Gastroesophageal sphincter (tissue), 3 donors: ENCODE data around the gene OBSL1.

Experiments
- POLR2A ChIP-seq, 2 donors: fragments of 450-650 bp; IDR thresholded peaks; one replicate each; pipeline ENCODE4 v1.6.1; 2017; ENCODE audit warnings: antibody characterized with exemption in 2 of 2, mild to moderate bottlenecking in 2 of 2, moderate library complexity in 1 of 2
- POLR2AphosphoS5 ChIP-seq: sonication (generic); formaldehyde crosslinking; IDR thresholded peaks from one replicate; pipeline ENCODE4 v1.6.1; 2017; ENCODE audit warnings: antibody characterized with exemption
- TF ChIP-seq, protein P1 (sequence below), 4 experiments: fragments of 200-600 bp in 2 of 4; fragments of 450-650 bp in 2 of 4; sonication (generic) in 1 of 4; IDR thresholded peaks; one replicate each; pipeline ENCODE4 v1.5.1; 2017 to 2019; ENCODE audit warnings: antibody characterized with exemption in 4 of 4, mild to moderate bottlenecking in 2 of 4, moderate library complexity in 2 of 4

DNA sequence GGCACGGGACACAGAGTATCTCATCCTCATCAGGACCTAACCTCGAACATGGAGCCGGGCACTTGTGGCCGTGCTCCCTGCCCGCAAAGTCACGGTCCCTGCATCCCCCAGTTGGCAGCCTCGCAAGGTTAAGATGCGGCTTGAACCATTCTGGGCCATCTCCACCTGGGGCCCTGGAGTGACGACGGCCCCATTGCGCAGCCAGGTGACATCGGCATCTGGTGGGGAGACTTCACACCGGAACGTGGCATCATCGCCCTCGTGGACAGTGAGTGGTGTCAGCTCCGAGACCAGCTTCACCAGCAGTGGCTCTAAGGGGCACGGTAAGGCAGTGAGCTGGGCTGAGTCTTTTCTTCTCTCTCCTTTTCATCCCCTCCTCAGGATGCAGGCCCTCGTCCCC is 14.9 kb downstream of the OBSL1 start:
- TF ChIP-seq, protein P1, sequence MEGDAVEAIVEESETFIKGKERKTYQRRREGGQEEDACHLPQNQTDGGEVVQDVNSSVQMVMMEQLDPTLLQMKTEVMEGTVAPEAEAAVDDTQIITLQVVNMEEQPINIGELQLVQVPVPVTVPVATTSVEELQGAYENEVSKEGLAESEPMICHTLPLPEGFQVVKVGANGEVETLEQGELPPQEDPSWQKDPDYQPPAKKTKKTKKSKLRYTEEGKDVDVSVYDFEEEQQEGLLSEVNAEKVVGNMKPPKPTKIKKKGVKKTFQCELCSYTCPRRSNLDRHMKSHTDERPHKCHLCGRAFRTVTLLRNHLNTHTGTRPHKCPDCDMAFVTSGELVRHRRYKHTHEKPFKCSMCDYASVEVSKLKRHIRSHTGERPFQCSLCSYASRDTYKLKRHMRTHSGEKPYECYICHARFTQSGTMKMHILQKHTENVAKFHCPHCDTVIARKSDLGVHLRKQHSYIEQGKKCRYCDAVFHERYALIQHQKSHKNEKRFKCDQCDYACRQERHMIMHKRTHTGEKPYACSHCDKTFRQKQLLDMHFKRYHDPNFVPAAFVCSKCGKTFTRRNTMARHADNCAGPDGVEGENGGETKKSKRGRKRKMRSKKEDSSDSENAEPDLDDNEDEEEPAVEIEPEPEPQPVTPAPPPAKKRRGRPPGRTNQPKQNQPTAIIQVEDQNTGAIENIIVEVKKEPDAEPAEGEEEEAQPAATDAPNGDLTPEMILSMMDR (IDR thresholded peaks at IDR 0.05) = no peak
- TF ChIP-seq POLR2AphosphoS5 (no peak), POLR2A (IDR thresholded peaks at IDR 0.05) (no peak)
